CD4-positive, alpha-beta T cell treated with Interleukin-1 beta for 1 hour (primary cell): Measurements from ENCODE around the gene TRAPPC3.

Experiments
- DNase-seq, 2 donors: peaks; one replicate each; pipeline ENCODE4 v3.0.0-alpha.2; 2020 to 2022

TRAPPC3 gene

DNA sequence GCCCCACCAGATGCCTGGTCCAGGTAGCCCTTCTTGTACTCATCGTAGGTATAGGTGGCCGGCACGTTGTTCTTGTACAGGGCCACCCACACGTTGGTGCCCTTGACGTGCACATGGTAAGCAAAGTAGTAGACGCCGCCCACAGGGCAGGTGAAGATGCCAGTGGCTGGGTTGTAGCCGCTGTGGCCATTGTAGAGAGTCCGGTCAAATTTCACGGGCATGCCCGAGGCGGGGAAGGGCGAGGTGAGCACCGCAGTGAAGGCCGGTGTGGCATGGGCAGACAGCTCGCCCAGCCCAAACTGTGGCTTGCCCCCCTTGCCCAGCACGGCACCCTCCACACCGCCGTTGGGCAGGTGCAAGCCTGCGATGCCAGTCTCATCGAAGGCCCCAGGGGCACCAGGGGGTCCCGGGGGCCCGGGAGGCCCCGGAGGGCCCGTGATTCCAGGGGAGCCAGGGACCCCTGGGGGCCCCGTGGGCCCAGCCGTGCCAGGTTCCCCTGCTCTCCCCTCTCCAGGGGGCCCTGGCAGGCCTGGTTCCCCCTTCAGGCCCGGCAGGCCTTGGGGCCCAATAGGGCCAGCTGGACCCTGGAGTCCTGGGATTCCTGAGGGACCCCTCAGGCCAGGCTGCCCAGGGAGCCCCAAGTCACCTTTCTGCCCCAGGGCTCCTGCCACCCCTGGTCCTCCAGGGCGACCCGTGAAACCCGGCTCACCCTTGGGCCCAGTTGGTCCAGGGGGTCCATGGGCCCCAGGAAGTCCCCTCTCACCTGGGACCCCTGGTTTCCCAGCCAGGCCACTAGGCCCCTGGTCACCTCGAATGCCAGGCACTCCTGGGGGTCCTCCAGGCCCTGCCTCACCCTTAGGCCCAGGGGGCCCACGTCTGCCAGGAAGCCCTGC is 51.3 kb downstream of the TRAPPC3 start:
- no peak for DNase-seq

GRCh38 chr1:36096500-36097432 is 52.5 kb downstream of the TRAPPC3 start:
- DNase-seq, result no peak

DNA sequence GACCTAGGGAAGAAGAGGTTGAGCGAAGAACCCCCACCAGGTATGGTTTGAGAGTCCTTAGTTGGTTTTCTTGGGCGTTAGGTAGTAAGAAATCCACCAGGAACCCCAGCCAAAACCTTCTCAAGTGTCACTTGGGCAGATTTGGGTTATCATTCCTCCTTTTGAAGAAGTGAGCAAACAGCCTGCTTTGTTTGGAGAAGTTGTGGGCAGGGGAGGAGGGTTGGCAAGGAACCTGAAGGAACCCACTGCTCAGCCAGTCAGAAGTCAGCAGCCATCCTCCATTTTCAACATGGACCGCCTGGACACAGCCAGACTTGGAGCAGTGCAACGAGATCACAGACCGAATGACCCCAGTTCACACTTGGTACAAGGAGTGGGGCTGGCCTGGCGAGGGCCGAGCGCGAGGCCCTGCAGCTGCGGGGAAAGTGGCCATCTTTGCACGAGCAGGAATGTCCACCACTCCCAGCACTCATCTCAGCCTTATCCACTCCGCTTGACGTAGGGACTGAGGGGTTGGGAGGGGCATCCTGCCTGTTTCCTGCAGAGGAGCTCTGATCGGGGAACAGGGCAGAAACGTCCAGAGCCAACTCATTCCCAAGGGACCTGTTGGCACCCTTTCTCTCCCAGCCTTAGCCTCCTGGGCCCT is 53.4 kb downstream of the TRAPPC3 start:
- DNase-seq, result peak in 1 of 2 donors; percentile 41

DNA sequence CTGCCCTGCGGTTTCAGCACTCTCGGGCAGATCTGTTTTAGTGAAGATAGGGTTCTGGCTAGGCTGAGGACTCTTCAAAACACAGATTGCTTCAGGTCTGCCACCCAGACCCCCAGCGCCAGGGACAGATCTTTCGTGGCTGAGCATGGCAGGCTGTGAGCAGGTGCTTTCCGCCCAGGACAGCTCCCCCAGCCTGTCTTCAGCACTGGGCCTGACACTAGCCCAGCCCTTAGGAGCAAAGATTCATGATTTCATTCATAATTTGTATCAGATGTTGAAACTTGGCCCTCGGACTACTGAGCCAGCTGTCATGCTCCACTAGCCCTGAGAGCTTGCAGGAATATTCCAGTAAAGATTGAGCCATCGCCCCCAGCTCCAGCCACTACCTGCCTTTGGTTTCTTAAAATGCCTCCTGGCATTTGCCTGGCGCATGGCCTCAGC is 54.6 kb downstream of the TRAPPC3 start:
- DNase-seq, result no peak

GRCh38 chr1:36093929-36094328 is 55.4 kb downstream of the TRAPPC3 start:
- no peak for DNase-seq

- DNase-seq, result no peak
These were observed 56.1 kb downstream of the TRAPPC3 start for GRCh38 chr1:36093226-36093625.

- DNase-seq, result no peak
These were observed 56.5 kb downstream of the TRAPPC3 start for GRCh38 chr1:36092798-36093185.

- no peak for DNase-seq
These were observed 57.0 kb downstream of the TRAPPC3 start for GRCh38 chr1:36092166-36092797.

- no peak for DNase-seq
These were observed 57.6 kb downstream of the TRAPPC3 start for GRCh38 chr1:36091698-36092097.

GRCh38 chr1:36091141-36091540 is 58.1 kb downstream of the TRAPPC3 start:
- no peak for DNase-seq

DNA sequence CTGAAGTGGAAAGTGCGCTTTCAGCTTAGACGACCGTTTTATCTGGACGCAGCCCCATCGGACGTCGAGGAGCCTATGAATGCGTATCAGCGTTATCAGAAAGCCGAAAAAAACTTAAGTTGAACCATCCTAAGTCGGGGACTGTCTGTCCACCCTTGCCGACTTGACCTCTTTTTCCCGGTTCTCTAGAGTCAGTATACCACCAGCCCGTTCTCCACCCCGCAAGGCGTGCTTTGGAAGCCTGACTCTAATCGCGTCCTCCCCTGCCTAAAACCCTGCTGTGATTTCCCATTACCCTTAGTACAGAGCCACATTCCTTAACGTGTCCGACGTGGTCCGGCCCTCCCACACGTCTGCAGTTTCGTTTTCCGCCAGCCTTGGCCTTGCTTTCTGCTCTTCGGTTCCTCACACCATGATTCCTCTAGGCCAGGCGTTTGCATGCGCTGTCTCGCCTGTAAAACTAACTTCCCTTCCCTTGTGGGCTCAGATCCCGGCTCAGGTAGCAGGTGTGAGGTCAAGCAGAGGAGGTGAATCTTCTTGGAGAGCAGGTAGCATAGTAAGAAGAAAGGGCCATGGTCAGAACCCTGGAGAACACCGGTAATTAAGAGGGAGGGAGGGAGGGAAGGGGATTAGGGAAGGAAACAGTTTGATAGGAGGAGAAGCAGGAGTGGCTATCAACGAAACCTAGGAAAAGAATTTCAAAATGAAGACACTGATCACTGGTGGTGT is 59.7 kb downstream of the TRAPPC3 start:
- DNase-seq, result peak in 1 of 2 donors; percentile 7

DNA sequence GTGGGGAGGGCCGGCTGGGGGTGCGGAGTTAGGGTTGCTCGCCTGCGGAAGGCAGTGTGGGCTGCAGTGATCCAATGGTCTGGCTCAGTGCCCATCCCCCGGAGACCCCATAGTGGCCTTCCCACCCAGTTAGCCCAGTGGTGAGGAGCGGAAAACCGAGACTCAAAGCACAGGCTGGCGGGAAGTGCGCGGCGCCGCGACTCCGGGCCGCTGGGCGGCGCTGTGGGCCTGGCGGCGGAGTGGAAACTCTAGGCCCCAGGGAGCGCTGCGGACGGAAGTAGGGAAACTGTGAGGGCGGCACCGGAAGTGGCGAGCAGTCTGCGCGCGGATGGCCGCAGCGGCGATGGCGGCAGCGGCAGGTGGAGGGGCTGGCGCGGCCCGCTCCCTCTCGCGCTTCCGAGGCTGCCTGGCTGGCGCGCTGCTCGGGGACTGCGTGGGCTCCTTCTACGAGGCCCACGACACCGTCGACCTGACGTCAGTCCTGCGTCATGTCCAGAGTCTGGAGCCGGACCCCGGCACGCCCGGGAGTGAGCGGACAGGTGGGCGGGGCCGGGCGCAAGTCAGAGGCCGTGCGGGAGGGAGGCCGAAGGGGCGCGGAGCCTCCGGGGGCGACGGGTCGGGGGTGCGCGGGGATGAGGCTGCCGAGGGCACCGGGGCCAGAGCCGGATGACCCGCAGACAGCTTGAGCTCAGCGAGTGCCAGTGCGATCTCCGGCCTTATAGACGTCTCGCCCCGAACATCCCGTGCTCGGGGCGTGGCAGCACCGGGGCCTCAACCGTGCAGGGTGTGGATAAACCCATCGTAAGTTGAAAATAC is 60.5 kb downstream of the TRAPPC3 start, which contains the start of gene ADPRS:
Gene ADPRS, plus strand, starts transcription at position 316 of the 816 bp plus-strand sequence. Its CDS starts 13 bp downstream, at position 329.
- peak; percentile 90 to 91 for DNase-seq

- DNase-seq, result no peak
These were observed 61.1 kb downstream of the TRAPPC3 start for GRCh38 chr1:36088265-36088576.

DNA sequence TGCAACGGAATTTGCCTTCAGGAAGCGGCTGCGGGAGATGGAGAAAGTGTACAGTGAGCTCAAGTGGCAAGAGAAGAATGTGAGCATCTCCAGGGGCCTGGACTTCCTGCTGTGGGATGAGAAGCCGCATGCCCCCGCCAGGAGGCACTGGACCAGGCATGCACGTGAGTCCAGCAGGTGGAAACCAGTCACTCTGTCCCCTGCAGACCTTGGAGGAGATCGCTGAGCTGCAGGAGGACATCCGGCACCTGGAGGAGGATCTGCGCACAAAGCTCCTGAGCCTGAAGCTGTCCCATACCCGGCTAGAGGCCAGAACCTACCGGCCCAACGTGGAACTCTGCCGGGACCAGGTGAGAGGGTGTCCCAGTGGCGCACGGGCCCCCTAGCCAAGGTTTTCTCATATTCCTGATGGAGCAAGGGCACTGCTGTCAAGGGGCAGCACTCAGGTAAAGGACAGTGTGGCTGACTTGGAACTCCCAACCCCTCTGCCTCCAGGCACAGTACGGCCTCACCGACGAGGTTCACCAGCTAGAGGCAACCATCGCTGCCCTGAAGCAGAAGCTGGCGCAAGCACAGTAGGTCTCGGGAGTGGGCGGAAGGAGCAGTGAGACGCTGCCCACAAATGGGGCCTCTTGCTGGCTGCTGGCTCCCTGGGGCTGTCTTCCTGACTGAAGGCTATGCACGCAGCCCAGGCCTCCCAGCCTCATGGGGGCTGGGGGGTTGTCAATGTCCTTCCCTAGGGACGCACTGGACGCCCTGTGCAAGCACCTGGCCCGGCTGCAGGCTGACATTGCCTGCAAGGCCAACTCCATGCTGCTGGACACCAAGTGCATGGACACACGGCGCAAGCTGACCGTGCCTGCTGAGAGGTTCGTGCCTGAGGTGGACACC is 61.8 kb downstream of the TRAPPC3 start:
- DNase-seq, result no peak
